HepG2 (cell line): Measurements from ENCODE around the gene DENND1C. TPM values are rescaled to one million over a fixed set of nuclear protein-coding genes. Genes with fewer than 3 reads are reported as not detected.

Experiments used
- CENPT ChIP-seq: sonication (generic); formaldehyde crosslinking; IDR thresholded peaks from 2 replicates; pipeline ENCODE4 v1.8.0; 2022; ENCODE audit warnings: low read depth, mild to moderate bottlenecking, moderate library complexity, missing genetic modification reagents
- FOXO1 ChIP-seq: sonication (generic); formaldehyde crosslinking; IDR thresholded peaks from 2 replicates; pipeline ENCODE4 v1.4.0; 2020; ENCODE audit warnings: missing genetic modification reagents
- FOXP1 ChIP-seq, 2 experiments: fragments of 450-650 bp in 1 of 2; IDR thresholded peaks; 2 replicates each; pipeline ENCODE4 v1.6.1; 2017 to 2018; ENCODE audit warnings: antibody characterized with exemption in 1 of 2
- KLF12 ChIP-seq: sonication (generic); formaldehyde crosslinking; IDR thresholded peaks from 2 replicates; pipeline ENCODE4 v1.4.0; 2020; ENCODE audit warnings: missing genetic modification reagents, borderline replicate concordance
- LCORL ChIP-seq, 2 experiments: fragments of 450-650 bp in 1 of 2; sonication (generic) in 1 of 2; formaldehyde crosslinking in 1 of 2; IDR thresholded peaks; 2 replicates each; pipeline versions ENCODE4 v1.5.0 to v1.6.1; 2017 to 2020; ENCODE audit warnings: antibody characterized with exemption in 1 of 2, missing genetic modification reagents in 1 of 2
- MBD4 ChIP-seq: IDR thresholded peaks from 2 replicates; pipeline ENCODE4 v1.6.1; 2012; ENCODE audit warnings: low read length, inconsistent platforms, borderline replicate concordance
- NFATC3 ChIP-seq: sonication (generic); formaldehyde crosslinking; IDR thresholded peaks from 2 replicates; pipeline ENCODE4 v1.5.1; 2020; ENCODE audit warnings: mild to moderate bottlenecking, missing genetic modification reagents
- PRMT3 ChIP-seq: sonication (generic); formaldehyde crosslinking; IDR thresholded peaks from 2 replicates; pipeline ENCODE4 v1.8.1; 2022; ENCODE audit warnings: low read depth, mild to moderate bottlenecking, moderate library complexity, missing genetic modification reagents, borderline replicate concordance
- SAP130 ChIP-seq: IDR thresholded peaks from 2 replicates; pipeline ENCODE4 v1.6.1; 2016; ENCODE audit warnings: low read depth
- SCMH1 ChIP-seq: sonication (generic); formaldehyde crosslinking; IDR thresholded peaks from 2 replicates; pipeline ENCODE4 v1.9.0; 2021; ENCODE audit warnings: missing genetic modification reagents, mild to moderate bottlenecking, borderline replicate concordance
- SPEN ChIP-seq: sonication (generic); formaldehyde crosslinking; IDR thresholded peaks from 2 replicates; pipeline ENCODE4 v1.5.1; 2020; ENCODE audit warnings: low read depth, mild to moderate bottlenecking, missing genetic modification reagents
- TGIF2 ChIP-seq: IDR thresholded peaks from 2 replicates; pipeline ENCODE4 v1.6.1; 2016; ENCODE audit warnings: control low read depth, missing compliant biosample characterization
- TOE1 ChIP-seq: sonication (generic); formaldehyde crosslinking; IDR thresholded peaks from 2 replicates; pipeline ENCODE4 v1.4.0; 2020; ENCODE audit warnings: mild to moderate bottlenecking, missing genetic modification reagents
- ZBTB4 ChIP-seq: sonication (generic); formaldehyde crosslinking; IDR thresholded peaks from 2 replicates; pipeline ENCODE4 v1.4.0; 2020; ENCODE audit warnings: missing genetic modification reagents, mild to moderate bottlenecking, borderline replicate concordance
- ZFAT ChIP-seq: sonication (generic); formaldehyde crosslinking; conservative IDR thresholded peaks from 2 replicates; pipeline ENCODE4 v1.8.1; 2023; ENCODE audit warnings: missing genetic modification reagents, inconsistent platforms
- ZNF230 ChIP-seq: sonication (generic); formaldehyde crosslinking; IDR thresholded peaks from 2 replicates; pipeline ENCODE4 v1.4.0; 2020; ENCODE audit warnings: mild to moderate bottlenecking, missing genetic modification reagents
- ZNF670 ChIP-seq: sonication (generic); formaldehyde crosslinking; IDR thresholded peaks from 2 replicates; pipeline ENCODE4 v1.8.0; 2022; ENCODE audit warnings: mild to moderate bottlenecking, missing genetic modification reagents, borderline replicate concordance
- ZNF781 ChIP-seq: sonication (generic); formaldehyde crosslinking; IDR thresholded peaks from 2 replicates; pipeline ENCODE4 v1.5.1; 2020; ENCODE audit warnings: borderline replicate concordance, mild to moderate bottlenecking, missing genetic modification reagents; ENCODE audit errors: not compliant biosample characterization
- ZSCAN29 ChIP-seq: sonication (generic); formaldehyde crosslinking; conservative IDR thresholded peaks from 2 replicates; pipeline ENCODE4 v1.4.0; 2020; ENCODE audit warnings: mild to moderate bottlenecking, missing genetic modification reagents
- polyA plus RNA-seq, 8 experiments: library from polyadenylated mRNA; depleted of rRNA in 3 of 8; stranded (reverse) in 7 of 8; unstranded in 1 of 8; fragments of >200 nt; fragmentation: Illumina TruSeq in 4 of 8; extraction: Trizol in 4 of 8; gene quantifications; 2 replicates each; pipeline versions ENCODE4 v1.2.1 to v1.2.3, GENCODE V29; 2011 to 2016; ENCODE audit warnings: low read depth in 4 of 8, missing spikeins in 1 of 8, mixed read lengths in 1 of 8; ENCODE audit not compliant: insufficient read depth in 1 of 8
- total RNA-seq, 5 experiments: library from RNA; depleted of rRNA; stranded (reverse); fragments of >200 nt; fragmentation: Illumina TruSeq; extraction: Trizol; gene quantifications; 2 replicates each; pipeline ENCODE4 v1.2.3, GENCODE V29; 2016; ENCODE audit warnings: low read depth in 1 of 5
- TF ChIP-seq, protein P1 (sequence below): sonication (generic); formaldehyde crosslinking; IDR thresholded peaks from 2 replicates; pipeline ENCODE4 v1.4.0; 2020; ENCODE audit warnings: mild to moderate bottlenecking, missing genetic modification reagents
- TF ChIP-seq, protein P2 (sequence below): sonication (generic); formaldehyde crosslinking; IDR thresholded peaks from 2 replicates; pipeline ENCODE4 v1.5.0; 2020; ENCODE audit warnings: missing genetic modification reagents
- TF ChIP-seq, protein P3 (sequence below): sonication (generic); formaldehyde crosslinking; IDR thresholded peaks from 2 replicates; pipeline ENCODE4 v1.9.0; 2022; ENCODE audit warnings: missing genetic modification reagents, mild to moderate bottlenecking, borderline replicate concordance
- TF ChIP-seq, protein P4 (sequence below): sonication (generic); formaldehyde crosslinking; IDR thresholded peaks from 2 replicates; pipeline ENCODE4 v1.5.0; 2020; ENCODE audit warnings: mild to moderate bottlenecking, low read depth, missing genetic modification reagents, borderline replicate concordance

DENND1C gene
- total and polyA plus RNA-seq, 2 of the 13 experiments (the other 11 are each of a cell fraction or from before 2014, with no cell fraction given), result 0.04 to 0.73 TPM

DNA sequence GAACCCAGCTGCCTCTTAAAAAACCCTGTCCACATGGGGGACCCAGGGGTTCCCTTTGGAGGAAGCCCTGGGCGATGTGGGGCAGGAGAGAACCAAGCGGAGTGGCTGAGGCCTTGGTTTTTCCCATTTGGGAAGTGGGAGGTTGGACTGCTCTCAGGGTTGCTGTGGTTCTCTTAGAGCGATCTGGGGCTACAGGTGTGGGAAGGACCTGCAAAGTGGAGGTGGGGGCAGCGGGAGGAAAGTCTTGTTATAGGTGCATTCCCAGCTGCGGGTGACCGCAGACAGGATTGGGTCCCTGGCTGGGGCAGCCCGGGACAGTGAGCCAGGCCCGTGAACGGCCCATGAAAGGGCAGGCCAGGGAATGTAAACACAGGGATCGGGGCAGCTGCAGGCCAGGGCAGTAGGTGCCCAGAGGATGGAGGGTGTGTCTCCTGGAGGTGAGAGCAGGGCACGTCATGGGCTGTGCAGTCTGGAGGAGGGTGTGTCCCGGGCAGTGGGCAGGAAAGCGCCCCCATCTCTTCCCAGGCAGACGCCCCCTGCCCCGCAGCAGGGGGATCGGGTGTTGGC is 22.8 kb downstream of the DENND1C start (continued):
- TF ChIP-seq, protein P1, sequence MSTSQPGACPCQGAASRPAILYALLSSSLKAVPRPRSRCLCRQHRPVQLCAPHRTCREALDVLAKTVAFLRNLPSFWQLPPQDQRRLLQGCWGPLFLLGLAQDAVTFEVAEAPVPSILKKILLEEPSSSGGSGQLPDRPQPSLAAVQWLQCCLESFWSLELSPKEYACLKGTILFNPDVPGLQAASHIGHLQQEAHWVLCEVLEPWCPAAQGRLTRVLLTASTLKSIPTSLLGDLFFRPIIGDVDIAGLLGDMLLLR, result no peak
- TF ChIP-seq ZBTB4 (CRISPR knock-in tag) (no peak), MBD4 (no peak), ZFAT (CRISPR knock-in tag) (no peak), LCORL (IDR thresholded peaks at IDR 0.05) (no peak), LCORL (CRISPR knock-in tag; IDR thresholded peaks at IDR 0.05) (0 out of 2 replicates have a peak, but pooled peaks have one; percentile 47), SCMH1 (CRISPR knock-in tag) (no peak), TGIF2 (CRISPR knock-in tag) (no peak), SPEN (CRISPR knock-in tag) (no peak; the same call in 1 of the 2 replicates), PRMT3 (CRISPR knock-in tag) (no peak), KLF12 (CRISPR knock-in tag) (no peak; the same call in 1 of the 2 replicates), CENPT (no peak), ZNF230 (CRISPR knock-in tag) (no peak), ZNF670 (CRISPR knock-in tag) (no peak), SAP130 (CRISPR knock-in tag) (peak; percentile 29; the same call in 1 of the 2 replicates), ZSCAN29 (CRISPR knock-in tag) (no peak), ZNF781 (no peak), FOXO1 (CRISPR knock-in tag) (0 out of 2 replicates have a peak, but pooled peaks have one; percentile 13), NFATC3 (CRISPR knock-in tag) (no peak), TOE1 (CRISPR knock-in tag) (no peak), FOXP1 (IDR thresholded peaks at IDR 0.05) (no peak), FOXP1 (CRISPR knock-in tag; IDR thresholded peaks at IDR 0.05) (no peak)
- TF ChIP-seq, protein P2, sequence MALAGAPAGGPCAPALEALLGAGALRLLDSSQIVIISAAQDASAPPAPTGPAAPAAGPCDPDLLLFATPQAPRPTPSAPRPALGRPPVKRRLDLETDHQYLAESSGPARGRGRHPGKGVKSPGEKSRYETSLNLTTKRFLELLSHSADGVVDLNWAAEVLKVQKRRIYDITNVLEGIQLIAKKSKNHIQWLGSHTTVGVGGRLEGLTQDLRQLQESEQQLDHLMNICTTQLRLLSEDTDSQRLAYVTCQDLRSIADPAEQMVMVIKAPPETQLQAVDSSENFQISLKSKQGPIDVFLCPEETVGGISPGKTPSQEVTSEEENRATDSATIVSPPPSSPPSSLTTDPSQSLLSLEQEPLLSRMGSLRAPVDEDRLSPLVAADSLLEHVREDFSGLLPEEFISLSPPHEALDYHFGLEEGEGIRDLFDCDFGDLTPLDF, result no peak
- TF ChIP-seq, protein P3, sequence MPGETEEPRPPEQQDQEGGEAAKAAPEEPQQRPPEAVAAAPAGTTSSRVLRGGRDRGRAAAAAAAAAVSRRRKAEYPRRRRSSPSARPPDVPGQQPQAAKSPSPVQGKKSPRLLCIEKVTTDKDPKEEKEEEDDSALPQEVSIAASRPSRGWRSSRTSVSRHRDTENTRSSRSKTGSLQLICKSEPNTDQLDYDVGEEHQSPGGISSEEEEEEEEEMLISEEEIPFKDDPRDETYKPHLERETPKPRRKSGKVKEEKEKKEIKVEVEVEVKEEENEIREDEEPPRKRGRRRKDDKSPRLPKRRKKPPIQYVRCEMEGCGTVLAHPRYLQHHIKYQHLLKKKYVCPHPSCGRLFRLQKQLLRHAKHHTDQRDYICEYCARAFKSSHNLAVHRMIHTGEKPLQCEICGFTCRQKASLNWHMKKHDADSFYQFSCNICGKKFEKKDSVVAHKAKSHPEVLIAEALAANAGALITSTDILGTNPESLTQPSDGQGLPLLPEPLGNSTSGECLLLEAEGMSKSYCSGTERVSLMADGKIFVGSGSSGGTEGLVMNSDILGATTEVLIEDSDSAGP (CRISPR knock-in tag), result 0 out of 2 replicates have a peak, but pooled peaks have one; percentile 39
- TF ChIP-seq, protein P4, sequence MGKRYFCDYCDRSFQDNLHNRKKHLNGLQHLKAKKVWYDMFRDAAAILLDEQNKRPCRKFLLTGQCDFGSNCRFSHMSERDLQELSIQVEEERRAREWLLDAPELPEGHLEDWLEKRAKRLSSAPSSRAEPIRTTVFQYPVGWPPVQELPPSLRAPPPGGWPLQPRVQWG (CRISPR knock-in tag), result no peak
